ENCODE measurements around the gene TRMU.

The TRMU gene

DNA sequence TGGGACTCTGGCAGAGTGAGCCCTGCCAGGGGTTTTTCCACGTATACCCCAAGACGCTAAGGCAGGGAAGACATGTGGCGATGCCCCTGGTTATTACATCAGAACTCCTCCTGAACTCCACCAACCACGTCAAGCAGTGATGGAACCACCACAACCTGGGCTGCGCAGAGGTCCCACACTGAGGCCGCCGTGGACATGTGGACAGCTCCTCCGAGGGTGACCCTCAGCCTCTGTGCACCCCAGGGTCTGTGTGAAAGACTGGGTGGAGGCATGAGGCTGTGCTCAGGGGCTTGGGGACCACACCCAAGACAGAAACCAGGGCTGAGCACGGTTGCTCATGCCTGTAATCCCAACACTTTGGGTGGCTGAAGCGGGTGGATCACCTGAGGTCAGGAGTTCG, 52.2 kb downstream of the TRMU start:
- DNase-seq (ENCODE audit: low read depth): no peak
- TF ChIP-seq, protein P1, sequence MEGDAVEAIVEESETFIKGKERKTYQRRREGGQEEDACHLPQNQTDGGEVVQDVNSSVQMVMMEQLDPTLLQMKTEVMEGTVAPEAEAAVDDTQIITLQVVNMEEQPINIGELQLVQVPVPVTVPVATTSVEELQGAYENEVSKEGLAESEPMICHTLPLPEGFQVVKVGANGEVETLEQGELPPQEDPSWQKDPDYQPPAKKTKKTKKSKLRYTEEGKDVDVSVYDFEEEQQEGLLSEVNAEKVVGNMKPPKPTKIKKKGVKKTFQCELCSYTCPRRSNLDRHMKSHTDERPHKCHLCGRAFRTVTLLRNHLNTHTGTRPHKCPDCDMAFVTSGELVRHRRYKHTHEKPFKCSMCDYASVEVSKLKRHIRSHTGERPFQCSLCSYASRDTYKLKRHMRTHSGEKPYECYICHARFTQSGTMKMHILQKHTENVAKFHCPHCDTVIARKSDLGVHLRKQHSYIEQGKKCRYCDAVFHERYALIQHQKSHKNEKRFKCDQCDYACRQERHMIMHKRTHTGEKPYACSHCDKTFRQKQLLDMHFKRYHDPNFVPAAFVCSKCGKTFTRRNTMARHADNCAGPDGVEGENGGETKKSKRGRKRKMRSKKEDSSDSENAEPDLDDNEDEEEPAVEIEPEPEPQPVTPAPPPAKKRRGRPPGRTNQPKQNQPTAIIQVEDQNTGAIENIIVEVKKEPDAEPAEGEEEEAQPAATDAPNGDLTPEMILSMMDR (IDR thresholded peaks at IDR 0.05; ENCODE audit: insufficient read depth, low read depth, low read length, missing control alignments): no peak
- H3K4me3 ChIP-seq (ENCODE audit: low read depth, low read length): no peak overlapping the region

DNA sequence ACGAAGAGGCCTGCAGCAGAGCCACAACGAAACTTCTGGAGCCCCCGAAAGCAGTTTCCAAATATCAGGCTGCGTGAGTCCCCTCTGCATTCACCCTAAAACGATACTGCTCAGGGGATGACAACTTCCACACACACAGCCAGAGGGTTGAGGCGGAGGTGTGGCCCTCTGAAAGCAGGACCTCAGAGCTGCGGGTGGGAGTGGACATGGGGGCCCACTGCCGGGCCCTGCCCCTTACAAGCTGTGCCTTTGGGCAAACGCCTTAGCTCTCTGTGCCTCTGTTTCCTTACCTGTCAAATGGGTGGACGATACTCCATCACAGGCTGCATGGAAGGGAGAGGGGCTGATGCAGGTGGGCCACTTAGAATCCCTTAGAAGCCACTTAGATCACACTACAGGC, 53.1 kb downstream of the TRMU start:
- no peak overlapping the region for H3K4me3 ChIP-seq (ENCODE audit: low read depth, low read length)
- no peak for DNase-seq (ENCODE audit: low read depth)
- TF ChIP-seq, protein P1 (IDR thresholded peaks at IDR 0.05; ENCODE audit: insufficient read depth, low read depth, low read length, missing control alignments): no peak

DNA sequence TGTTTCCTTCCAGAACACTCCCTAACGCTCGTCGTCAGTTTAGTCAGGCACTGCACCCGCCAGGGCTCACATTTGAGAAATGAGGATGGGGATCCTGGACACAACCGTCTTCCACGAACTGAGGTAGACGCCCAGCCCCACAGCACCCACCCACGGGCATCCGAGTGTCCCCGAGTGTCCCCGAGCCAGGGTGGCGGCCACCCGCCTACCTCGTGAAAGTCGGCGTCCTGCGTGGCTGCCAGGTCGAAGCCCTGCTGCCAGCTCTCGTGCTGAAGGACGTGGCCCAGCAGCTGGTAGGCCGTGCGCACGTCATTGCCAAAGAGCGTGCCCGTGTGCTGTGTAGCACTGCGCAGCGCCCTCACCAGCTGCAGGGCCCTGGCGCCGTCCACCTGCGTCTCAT, 53.6 kb downstream of the TRMU start:
- no peak overlapping the region for H3K4me3 ChIP-seq (ENCODE audit: low read depth, low read length)
- no peak for DNase-seq (ENCODE audit: low read depth)
- TF ChIP-seq, protein P1 (IDR thresholded peaks at IDR 0.05; ENCODE audit: insufficient read depth, low read depth, low read length, missing control alignments): no peak

DNA sequence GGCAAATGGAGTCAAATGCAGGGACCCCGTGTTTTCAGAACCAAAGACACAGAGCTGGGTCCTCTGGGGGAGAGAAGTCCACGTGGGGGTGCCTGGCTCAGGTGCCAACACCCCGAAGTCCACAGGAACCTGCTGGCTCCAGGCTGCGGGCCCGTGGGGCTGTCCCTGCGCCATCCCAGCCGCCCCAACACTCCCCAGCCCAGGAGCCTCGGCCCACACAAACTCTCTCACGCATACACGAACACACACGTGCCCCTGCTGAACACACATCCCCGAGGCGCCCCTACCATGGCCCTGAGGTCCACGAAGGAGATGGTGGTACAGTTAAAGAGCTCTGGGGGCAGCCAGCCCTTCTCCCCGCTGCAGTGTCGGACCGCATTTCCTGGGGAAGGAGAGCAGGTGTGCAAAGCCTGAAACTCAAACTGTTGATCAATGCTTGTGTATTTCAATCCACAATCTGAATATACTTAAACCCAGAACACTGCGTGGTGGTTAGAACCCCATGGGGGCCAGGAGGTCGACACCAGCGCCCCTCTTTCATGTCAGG, 54.7 kb downstream of the TRMU start:
- no peak overlapping the region for H3K4me3 ChIP-seq (ENCODE audit: low read depth, low read length)
- DNase-seq (ENCODE audit: low read depth): no peak
- TF ChIP-seq, protein P1 (IDR thresholded peaks at IDR 0.05; ENCODE audit: insufficient read depth, low read depth, low read length, missing control alignments): no peak

DNA sequence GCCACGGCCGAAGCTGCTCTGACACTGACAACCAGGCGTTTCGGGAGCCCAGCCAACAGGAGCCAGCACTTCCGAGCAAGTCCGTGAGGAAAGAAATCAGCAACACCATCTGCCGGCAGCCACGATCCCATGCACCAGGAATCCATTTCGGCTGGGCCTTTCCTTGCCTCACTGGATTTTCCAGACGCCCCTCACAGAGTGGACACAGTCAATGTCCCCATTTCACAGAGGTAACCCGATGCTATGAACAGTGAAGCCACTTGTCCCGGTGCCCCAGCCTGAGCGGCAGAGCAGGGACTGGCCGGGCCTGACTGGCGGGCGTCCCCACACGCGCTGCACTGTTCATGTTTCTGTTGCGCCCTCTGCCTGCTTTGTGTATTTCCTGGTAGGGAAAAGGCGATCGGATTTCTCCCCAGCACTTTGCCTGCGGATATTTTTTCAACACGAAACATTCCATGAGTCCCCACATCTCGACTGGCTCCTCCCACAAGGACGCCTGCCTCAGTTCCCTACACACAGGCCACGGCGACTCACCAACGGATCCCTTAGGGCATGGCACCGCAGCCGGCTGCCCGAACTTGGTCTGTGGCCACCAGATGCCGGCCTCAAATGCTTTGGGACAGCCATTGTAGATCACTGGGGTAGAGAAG, 55.3 kb downstream of the TRMU start:
- DNase-seq (ENCODE audit: low read depth): no peak
- H3K4me3 ChIP-seq (ENCODE audit: low read depth, low read length): no peak overlapping the region
- TF ChIP-seq, protein P1 (IDR thresholded peaks at IDR 0.05; ENCODE audit: insufficient read depth, low read depth, low read length, missing control alignments): no peak

DNA sequence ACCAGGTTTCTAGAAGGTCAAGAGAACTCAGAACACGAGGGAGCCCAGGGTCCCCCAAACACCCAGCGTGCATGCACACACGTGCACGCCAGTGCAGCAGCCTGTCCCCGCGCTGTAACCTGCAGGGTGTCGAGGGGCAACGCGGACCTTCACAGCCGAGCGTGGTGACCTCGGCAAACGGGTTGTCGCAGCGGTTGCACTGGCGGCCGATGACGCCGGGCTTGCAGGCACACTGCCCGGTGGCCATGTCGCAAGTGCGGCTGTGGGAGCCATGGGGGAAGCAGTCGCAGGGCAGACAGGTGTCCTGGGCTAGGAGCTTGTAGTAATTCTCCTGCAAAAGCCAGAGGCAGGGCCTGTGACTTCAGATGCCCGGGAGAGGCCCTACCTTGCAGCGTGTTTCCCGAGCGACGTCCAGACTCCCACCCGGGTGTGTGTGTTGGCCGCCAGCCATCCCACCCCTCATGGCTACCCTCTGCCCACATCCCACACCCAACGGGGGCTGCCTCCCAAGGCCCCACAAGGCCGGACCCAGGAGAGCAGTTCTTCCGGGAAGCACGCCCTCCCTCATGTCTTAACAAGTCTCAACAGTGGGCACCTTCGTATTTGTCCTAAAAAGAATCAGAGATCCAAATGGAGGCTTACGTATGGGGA, 56.1 kb downstream of the TRMU start:
- no peak for DNase-seq (ENCODE audit: low read depth)
- TF ChIP-seq, protein P1 (IDR thresholded peaks at IDR 0.05; ENCODE audit: insufficient read depth, low read depth, low read length, missing control alignments): no peak
- no peak overlapping the region for H3K4me3 ChIP-seq (ENCODE audit: low read depth, low read length)
